GM06990 (cell line): ENCODE data around the gene GOLPH3.

Experiments
- DNase-seq: peaks from one replicate; pipeline ENCODE4 v3.0.0-alpha.2; 2011; ENCODE audit not compliant: insufficient read length; ENCODE audit errors: extremely low read depth
- H3K27me3 ChIP-seq: replicated peaks from 2 replicates; pipeline ENCODE4 v1.6.0; 2011; ENCODE audit warnings: low read length; ENCODE audit not compliant: control insufficient read depth, insufficient read depth
- H3K36me3 ChIP-seq: 2 replicates; pipeline ENCODE4 v1.5.1; 2011; ENCODE audit warnings: low read length; ENCODE audit not compliant: control insufficient read depth, insufficient read depth
- H3K4me3 ChIP-seq: replicated peaks from 2 replicates; pipeline ENCODE4 v1.5.1; 2011; ENCODE audit warnings: low read depth, mild to moderate bottlenecking, control low read depth, low read length
- TF ChIP-seq, protein P1 (sequence below): IDR thresholded peaks from 2 replicates; pipeline ENCODE4 v1.5.1; 2011; ENCODE audit warnings: low read length, control low read depth, mild to moderate bottlenecking, inconsistent platforms; ENCODE audit not compliant: insufficient read depth, poor library complexity, severe bottlenecking

The GOLPH3 gene

DNA sequence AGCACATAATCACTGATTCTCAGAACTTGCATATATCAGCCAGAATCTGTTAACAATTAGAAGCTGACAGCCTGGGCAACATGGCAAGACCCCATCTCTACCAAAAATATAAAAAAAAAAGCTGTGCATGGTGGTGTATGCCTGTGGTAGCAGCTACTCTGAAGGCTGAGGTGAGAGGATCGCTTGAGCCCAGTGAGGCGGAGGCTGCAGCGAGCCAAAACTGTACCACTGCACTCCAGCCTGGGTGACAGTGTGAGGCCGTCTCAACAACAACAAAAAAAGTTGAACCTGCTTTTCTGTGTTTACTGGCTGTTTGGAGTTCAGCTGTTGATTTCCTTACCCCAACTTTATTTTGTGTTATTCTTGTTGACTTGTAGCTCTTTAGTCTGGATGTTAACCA is 66.8 kb downstream of the GOLPH3 start:
- Histone ChIP-seq H3K36me3 (peaks cover 15% of the 10 kb centered on the region), H3K4me3 (no peak overlapping the region), H3K27me3 (no peaks in the 10 kb centered on the region)
- TF ChIP-seq, protein P1, sequence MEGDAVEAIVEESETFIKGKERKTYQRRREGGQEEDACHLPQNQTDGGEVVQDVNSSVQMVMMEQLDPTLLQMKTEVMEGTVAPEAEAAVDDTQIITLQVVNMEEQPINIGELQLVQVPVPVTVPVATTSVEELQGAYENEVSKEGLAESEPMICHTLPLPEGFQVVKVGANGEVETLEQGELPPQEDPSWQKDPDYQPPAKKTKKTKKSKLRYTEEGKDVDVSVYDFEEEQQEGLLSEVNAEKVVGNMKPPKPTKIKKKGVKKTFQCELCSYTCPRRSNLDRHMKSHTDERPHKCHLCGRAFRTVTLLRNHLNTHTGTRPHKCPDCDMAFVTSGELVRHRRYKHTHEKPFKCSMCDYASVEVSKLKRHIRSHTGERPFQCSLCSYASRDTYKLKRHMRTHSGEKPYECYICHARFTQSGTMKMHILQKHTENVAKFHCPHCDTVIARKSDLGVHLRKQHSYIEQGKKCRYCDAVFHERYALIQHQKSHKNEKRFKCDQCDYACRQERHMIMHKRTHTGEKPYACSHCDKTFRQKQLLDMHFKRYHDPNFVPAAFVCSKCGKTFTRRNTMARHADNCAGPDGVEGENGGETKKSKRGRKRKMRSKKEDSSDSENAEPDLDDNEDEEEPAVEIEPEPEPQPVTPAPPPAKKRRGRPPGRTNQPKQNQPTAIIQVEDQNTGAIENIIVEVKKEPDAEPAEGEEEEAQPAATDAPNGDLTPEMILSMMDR, result no peak
- DNase-seq, result no peak

DNA sequence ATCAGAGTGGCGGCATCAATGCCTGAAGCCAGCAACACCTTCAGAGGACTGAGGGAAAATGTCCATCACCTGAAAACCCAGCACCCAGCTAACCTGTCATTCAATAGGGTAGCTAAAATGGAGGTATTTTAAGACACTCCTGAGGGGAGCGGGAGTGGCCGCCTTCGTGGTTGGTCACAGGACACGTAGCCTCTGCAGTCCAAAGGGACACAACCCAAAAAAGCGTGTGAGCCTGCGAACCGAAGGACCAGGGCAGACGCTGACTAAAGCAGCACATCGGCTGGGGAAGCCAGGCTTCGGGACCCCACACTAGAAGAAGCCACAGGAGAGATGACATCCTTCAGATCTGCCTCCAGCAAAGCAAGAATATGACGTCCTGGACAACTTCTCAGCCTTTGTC is 70.6 kb downstream of the GOLPH3 start:
- TF ChIP-seq, protein P1, result no peak
- DNase-seq, result no peak
- peaks cover 22% of the 10 kb centered on the region for H3K36me3 ChIP-seq
- no peaks in the 10 kb centered on the region for H3K27me3 ChIP-seq
- H3K4me3 ChIP-seq, result no peak overlapping the region

DNA sequence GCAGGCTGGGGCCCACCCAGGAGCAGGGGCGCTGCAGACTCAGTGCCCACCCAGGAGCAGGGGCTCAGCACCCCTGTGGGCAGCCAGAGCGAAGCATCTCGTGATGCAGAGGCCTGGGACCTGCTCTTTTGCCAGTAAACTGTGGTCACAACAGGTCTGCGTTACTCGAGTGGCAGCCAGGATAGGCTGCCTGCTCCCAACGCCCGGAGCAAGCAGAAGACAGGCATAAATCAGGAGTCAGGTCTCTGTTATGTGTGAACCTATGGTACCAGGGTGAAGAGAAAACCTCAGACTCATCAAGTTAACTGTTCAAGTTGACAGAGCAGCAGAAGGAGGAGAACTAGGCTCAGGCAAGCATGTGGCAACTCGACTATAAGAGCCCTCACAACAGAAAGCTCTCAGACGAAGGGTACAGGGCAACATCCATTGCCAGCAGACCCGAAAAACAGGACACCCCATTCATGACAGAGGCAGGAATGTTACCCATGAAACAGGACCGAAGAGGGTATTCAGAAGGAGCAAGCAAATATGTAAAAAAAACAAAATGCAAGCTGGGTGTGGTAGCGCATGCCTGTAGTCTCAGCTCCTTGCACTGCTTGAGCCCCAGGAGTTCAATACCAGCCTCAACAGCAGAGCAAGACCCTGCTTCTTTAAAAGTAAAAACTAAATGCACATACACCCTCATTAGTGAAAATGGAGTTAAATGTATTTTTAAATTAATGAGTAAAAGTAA is 71.7 kb downstream of the GOLPH3 start:
- peaks cover 24% of the 10 kb centered on the region for H3K36me3 ChIP-seq
- TF ChIP-seq, protein P1, result no peak

DNA sequence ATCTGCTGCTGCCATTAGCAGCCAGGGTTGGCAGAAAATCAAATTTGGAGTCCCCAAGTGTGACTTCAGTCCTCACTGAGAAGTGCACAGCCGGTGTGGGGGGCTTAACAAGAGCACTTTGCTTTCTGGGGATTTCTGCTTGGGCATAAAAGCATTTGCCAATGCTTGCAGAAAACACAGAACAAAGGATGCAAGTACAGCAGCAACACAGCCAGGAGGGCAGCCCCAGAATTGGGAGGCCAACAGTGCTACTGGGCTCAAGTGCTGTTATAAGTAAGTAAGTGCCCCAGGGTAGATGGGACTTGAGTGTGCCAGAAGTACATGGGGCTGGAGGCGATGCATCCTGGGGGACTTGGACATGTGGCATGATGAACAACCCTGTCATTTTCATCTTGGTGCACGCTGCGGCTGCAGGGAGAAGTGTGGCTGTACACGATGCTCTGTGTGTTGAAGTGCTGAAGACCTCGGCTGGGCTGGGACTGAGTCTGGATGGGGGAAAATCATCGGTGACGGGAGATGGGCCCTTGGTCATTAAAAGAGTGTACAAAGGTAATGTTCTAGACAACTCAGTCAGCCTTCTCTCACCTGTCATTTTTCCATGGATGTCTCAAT is 73.3 kb downstream of the GOLPH3 start:
- Histone ChIP-seq H3K27me3 (no peaks in the 10 kb centered on the region), H3K4me3 (no peak overlapping the region), H3K36me3 (peaks cover 16% of the 10 kb centered on the region)
- TF ChIP-seq, protein P1, result no peak
- no peak for DNase-seq

More for the DNA sequence above, 71.7 kb downstream of the GOLPH3 start:
- H3K4me3 ChIP-seq, result no peak overlapping the region
- DNase-seq, result no peak
- no peaks in the 10 kb centered on the region for H3K27me3 ChIP-seq

DNA sequence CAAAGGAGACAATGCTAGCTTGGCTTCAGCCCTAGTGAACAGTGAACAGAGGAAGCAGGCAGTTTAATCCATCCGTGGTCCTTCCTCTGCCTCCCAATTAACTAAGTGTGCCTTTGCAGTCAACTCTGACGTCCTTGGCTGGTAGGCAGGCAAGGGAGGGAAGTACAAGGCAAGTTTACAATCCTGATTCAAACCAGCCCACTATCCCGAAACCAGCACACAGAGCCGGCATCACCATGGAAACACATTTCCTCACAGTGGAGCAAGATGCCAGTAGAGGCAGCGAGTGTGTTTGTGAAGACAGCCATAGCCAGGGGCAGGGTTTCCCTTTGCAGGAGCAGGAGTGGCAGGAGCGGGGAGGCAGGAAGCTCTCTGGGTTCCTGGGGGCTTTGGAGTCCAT is 73.9 kb downstream of the GOLPH3 start:
- H3K27me3 ChIP-seq, result no peaks in the 10 kb centered on the region
- TF ChIP-seq, protein P1, result no peak
- H3K36me3 ChIP-seq, result peaks cover 16% of the 10 kb centered on the region
- no peak overlapping the region for H3K4me3 ChIP-seq
- DNase-seq, result no peak
